SKM-1 treated with dmso at 0.1 percent for 144 hours (cell line): ENCODE data around the gene ST7.

Source experiments
- DNase-seq: peaks from one replicate; lab custom pipeline; 2025; ENCODE audit not compliant: unreplicated experiment; lab: John Stamatoyannopoulos, UW

ST7 gene

DNA sequence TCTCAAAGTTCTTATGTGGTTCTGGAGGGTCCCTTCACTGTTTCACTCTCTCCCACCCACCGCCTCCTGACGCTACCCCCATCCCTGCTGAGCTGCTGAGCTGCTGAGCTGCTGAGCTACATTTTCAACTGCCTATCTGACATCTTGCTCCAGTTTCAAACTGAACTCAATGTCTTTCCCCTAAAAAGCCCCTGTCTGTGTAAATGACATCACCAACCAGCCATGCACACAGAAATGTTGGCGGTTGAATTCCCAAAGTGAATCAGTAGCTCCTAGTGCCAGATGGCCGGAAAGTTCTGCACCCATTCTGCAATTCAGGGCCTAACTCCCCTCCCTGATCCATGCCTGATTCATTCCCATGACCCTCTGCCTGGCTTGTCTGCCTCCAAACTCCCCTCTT lies 298.4 kb downstream of the ST7 start:
- no peak for DNase-seq

GRCh38 chr7:117259615-117260014 lies 306.3 kb downstream of the ST7 start:
- DNase-seq: no peak

GRCh38 chr7:117262546-117262945 lies 309.2 kb downstream of the ST7 start:
- no peak for DNase-seq

GRCh38 chr7:117264716-117265115 lies 311.4 kb downstream of the ST7 start:
- no peak for DNase-seq

GRCh38 chr7:117269417-117269816 lies 316.1 kb downstream of the ST7 start:
- no peak for DNase-seq

GRCh38 chr7:117269886-117270285 lies 316.6 kb downstream of the ST7 start:
- no peak for DNase-seq

DNA sequence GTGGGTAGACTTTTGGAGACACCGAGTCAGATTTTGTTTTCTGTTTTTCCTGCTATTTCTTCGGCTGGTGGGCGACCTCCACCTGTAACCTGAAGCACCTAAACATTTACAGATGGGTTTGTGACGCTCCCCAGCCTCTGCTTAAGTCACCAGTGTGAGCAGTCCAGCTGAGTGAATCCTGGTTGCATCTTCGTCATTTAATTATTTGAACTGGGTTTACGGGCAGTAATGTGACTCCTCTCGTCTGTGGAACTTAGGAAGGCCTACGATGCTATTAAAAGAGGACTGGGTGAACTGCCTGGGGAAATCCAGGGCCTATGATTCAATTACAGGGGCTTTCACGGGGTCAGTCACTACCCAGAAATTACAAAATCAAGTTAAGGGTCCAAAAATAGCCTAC lies 317.1 kb downstream of the ST7 start:
- no peak for DNase-seq

- DNase-seq: no peak
Observed at GRCh38 chr7:117271566-117271965, 318.3 kb downstream of the ST7 start.

DNA sequence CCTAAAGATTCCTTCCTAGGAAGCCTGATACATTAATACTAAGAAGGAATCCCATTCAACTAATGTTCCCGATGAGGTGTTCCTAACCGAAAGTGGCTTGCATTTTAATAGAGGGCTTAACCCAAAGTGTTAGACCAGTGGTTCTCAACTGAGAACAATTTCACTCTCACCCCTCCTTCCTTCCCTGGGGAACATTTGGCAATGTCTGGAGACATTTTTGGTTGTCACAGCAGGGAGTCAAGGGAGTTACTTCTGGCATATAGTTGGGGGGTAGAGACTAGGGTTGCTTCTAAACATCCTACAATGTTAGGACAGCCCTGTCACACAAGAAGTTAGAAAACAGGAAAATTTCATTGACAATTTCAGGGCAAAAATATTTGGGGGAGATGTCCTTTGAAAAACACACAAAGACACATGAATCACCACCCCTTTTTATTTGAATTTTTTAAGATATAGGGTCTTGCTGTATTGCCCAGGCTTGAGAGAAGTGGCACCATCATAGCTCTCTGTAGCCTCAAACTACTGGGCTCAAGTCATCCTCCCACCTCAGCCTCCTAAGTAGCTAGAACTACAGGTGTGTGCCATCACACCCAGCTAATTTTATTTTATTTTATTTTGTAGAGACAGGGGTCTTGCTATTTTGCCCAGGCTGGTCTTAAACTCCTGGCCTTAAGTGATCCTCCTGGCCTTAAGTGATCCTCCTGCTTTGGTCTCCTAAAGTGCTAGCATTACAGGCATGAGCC lies 318.9 kb downstream of the ST7 start:
- DNase-seq: no peak

- no peak for DNase-seq
Observed at GRCh38 chr7:117273325-117273724, 320.0 kb downstream of the ST7 start.

- DNase-seq: no peak
Observed at GRCh38 chr7:117273814-117274225, 320.5 kb downstream of the ST7 start.

- DNase-seq: no peak
Observed at GRCh38 chr7:117274951-117275350, 321.6 kb downstream of the ST7 start.

DNA sequence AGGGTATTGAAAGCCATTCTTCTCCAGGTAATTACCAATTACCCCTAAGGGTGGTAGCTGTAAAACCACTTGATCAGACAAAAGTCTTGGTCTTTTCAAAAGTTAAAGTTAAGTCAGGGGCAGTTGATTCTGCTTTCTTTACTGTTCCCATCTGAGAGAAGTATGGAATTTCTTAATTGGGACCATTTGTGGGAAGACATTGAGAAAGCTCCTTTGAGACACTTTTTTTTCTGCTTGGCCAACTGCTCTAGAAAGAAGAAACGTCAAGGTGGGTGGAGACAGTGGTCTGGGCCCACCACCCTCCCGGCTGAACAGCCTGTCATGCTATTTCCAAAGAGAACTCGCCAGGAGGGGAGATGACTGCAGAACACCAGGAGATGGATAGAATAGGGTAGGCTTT lies 324.3 kb downstream of the ST7 start:
- DNase-seq: no peak

DNA sequence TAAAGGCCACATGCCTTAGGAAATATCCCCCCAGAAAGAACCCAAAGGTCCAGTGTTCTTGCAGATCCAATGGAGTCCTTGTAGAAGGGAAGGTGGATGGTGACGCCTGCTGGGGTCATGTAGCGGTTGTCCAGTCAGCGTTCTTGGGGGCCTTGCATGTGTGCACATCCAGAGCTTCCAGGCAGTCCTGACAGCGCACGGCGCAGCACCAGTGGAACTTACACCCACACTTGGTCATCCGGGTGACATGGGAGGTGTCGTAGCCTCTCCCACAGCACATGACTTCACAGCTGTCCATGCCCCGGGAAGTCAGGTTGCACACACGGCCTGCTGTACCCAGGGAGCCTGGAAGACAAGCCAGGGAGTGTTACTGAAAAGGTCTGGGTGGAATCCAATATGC lies 324.7 kb downstream of the ST7 start:
- no peak for DNase-seq

DNA sequence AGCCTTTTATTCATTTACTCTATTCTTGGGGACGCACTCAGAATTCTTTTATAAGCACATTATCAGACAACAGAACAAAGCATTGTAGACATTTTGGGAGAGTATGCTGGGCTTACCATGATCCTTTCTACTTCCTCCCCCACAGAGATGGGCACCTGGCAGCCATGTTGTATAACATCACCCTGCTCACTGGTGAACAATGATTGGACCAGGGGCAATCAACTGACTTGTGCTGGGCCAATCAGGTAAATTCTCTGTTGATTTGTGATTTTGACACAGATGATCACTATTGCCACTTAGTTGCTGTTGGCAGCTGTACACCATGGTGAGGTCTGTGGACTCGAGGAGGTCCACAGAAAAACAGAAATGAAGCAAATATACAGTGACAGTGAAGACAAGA lies 325.9 kb downstream of the ST7 start:
- no peak for DNase-seq
